Panc1 (cell line): ENCODE results near the gene MYO6. TPM values are rescaled to one million over a fixed set of nuclear protein-coding genes. Genes with fewer than 3 reads are reported as not detected.

Experiments used
- ATAC-seq: fragments of 200-7000 bp; cut with Tn5 transposase; 2 replicates; pipeline ENCODE4 v1.9.1; 2020; ENCODE audit warnings: mild to moderate bottlenecking, moderate library complexity
- BruUV-seq: library from RNA; stranded (reverse); fragments of 400-500 nt; replicated peaks from 2 replicates; lab custom pipeline; 2021; lab: Mats Ljungman, UMichigan
- CTCF ChIA-PET: fragments of 300-600 bp; sonication (Branson Sonifier 250); formaldehyde crosslinking; loops from one replicate; lab custom pipeline; 2022; ENCODE audit warnings: antibody characterized with exemption; lab: Charles Lee
- POLR2A ChIA-PET: fragments of 300-600 bp; sonication (Branson Sonifier 250); formaldehyde crosslinking; loops from one replicate; lab custom pipeline; 2022; ENCODE audit warnings: antibody characterized with exemption; lab: Charles Lee
- DNase-seq: peaks from one replicate; pipeline ENCODE4 v3.0.0-alpha.2; 2010; ENCODE audit warnings: low read depth, low spot score
- H3K27ac ChIP-seq: 2 replicates; pipeline ENCODE4 v1.5.1; 2011; ENCODE audit warnings: mild to moderate bottlenecking, low read length, inconsistent platforms
- H3K27me3 ChIP-seq: fragments of 200-500 bp; sonication (Bioruptor generic); 2 replicates; pipeline ENCODE4 v1.6.0; 2014; ENCODE audit warnings: low read length, inconsistent platforms; ENCODE audit not compliant: control insufficient read depth, insufficient read depth
- H3K36me3 ChIP-seq: fragments of 200-500 bp; sonication (Bioruptor generic); 2 replicates; pipeline ENCODE4 v1.5.1; 2014; ENCODE audit warnings: inconsistent platforms, mild to moderate bottlenecking, low read length, moderate library complexity; ENCODE audit not compliant: control insufficient read depth, insufficient read depth
- H3K4me1 ChIP-seq: 2 replicates; pipeline ENCODE4 v1.5.1; 2011; ENCODE audit warnings: inconsistent platforms, mild to moderate bottlenecking, low read length, moderate library complexity; ENCODE audit not compliant: control insufficient read depth, insufficient read depth
- H3K4me3 ChIP-seq, 2 experiments: 2 replicates each; pipeline ENCODE4 v1.5.1; 2011 to 2012; ENCODE audit warnings: low read depth in 2 of 2, low read length in 2 of 2, mild to moderate bottlenecking in 2 of 2, inconsistent platforms in 1 of 2, moderate library complexity in 1 of 2
- H3K9me3 ChIP-seq: fragments of 200-500 bp; sonication (Bioruptor generic); 2 replicates; pipeline ENCODE4 v1.5.1; 2014; ENCODE audit warnings: low read depth, mild to moderate bottlenecking, inconsistent platforms, low read length, moderate library complexity; ENCODE audit not compliant: control insufficient read depth, insufficient read depth
- CTCF ChIP-seq: fragments of 450-650 bp; IDR thresholded peaks from 2 replicates; pipeline ENCODE4 v1.5.1; 2017; ENCODE audit warnings: mild to moderate bottlenecking
- POLR2AphosphoS5 ChIP-seq: IDR thresholded peaks from 2 replicates; pipeline ENCODE4 v1.6.1; 2012; ENCODE audit warnings: mild to moderate bottlenecking, low read depth, low read length, moderate library complexity
- SIN3A ChIP-seq: IDR thresholded peaks from 2 replicates; pipeline ENCODE4 v1.6.1; 2012; ENCODE audit warnings: low read depth, mild to moderate bottlenecking, low read length, moderate library complexity, borderline replicate concordance; ENCODE audit not compliant: insufficient read depth
- TCF7L2 ChIP-seq: IDR thresholded peaks from 2 replicates; pipeline ENCODE4 v1.6.1; 2011; ENCODE audit warnings: mild to moderate bottlenecking, low read depth, low read length, inconsistent platforms
- in situ Hi-C: cut with HindIII; loops from 2 replicates; pipeline ENCODE4 v1.10.0; 2016; ENCODE audit warnings: low sequenced_read_pairs, low pct_unique_long_range_greater_than_20kb
- intact Hi-C: fragments of 100-400 bp; cut with micrococcal nuclease; formaldehyde crosslinking; loops from one replicate; pipeline ENCODE4 v1.10.0; 2022; ENCODE audit not compliant: unreplicated experiment
- total RNA-seq: library from RNA; stranded (reverse); gene quantifications from one replicate; pipeline ENCODE4 v1.2.1, GENCODE V29; 2021; ENCODE audit not compliant: unreplicated experiment
- TF ChIP-seq, protein P1 (sequence below), 2 experiments: IDR thresholded peaks; 2 replicates each; pipeline ENCODE4 v1.6.1; 2011 to 2012; ENCODE audit warnings: low read depth in 2 of 2, control low read depth in 1 of 2, low read length in 1 of 2, mild to moderate bottlenecking in 1 of 2, moderate library complexity in 1 of 2; ENCODE audit not compliant: insufficient read depth in 1 of 2

MYO6 gene
- total RNA-seq, 1 experiment from 2014 or later = 52.3 TPM

GRCh38 chr6:75788894-75789293 lies 39.9 kb downstream of the MYO6 start:
- BruUV-seq = TSS peak; percentile 21
- POLR2A ChIA-PET = interaction anchor here (0.6 kb wide), 1 partner anchor 32 kb away, joined by 3 read pairs; no protein-coding TSS in a partner anchor
- in situ Hi-C loops = no loop called here
- Histone ChIP-seq H3K9me3 (no peaks in the 10 kb centered on the region), H3K27ac (no peak overlapping the region), H3K27me3 (no peaks in the 10 kb centered on the region), H3K36me3 (no peaks in the 10 kb centered on the region), H3K4me3 (no peak overlapping the region), H3K4me1 (peaks cover 10% of the 10 kb centered on the region; the same call in 1 of the 2 replicates)
- TF ChIP-seq TCF7L2 = no peak
- TF ChIP-seq SIN3A = no peak
- TF ChIP-seq, protein P1, sequence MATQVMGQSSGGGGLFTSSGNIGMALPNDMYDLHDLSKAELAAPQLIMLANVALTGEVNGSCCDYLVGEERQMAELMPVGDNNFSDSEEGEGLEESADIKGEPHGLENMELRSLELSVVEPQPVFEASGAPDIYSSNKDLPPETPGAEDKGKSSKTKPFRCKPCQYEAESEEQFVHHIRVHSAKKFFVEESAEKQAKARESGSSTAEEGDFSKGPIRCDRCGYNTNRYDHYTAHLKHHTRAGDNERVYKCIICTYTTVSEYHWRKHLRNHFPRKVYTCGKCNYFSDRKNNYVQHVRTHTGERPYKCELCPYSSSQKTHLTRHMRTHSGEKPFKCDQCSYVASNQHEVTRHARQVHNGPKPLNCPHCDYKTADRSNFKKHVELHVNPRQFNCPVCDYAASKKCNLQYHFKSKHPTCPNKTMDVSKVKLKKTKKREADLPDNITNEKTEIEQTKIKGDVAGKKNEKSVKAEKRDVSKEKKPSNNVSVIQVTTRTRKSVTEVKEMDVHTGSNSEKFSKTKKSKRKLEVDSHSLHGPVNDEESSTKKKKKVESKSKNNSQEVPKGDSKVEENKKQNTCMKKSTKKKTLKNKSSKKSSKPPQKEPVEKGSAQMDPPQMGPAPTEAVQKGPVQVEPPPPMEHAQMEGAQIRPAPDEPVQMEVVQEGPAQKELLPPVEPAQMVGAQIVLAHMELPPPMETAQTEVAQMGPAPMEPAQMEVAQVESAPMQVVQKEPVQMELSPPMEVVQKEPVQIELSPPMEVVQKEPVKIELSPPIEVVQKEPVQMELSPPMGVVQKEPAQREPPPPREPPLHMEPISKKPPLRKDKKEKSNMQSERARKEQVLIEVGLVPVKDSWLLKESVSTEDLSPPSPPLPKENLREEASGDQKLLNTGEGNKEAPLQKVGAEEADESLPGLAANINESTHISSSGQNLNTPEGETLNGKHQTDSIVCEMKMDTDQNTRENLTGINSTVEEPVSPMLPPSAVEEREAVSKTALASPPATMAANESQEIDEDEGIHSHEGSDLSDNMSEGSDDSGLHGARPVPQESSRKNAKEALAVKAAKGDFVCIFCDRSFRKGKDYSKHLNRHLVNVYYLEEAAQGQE (IDR thresholded peaks at IDR 0.05; ENCODE audit: insufficient read depth in 1 of 2, low read depth in 2 of 2, low read length in 1 of 2) = no peak
- no peak for TF ChIP-seq POLR2AphosphoS5
- TF ChIP-seq CTCF = no peak
- ATAC-seq (no peak), DNase-seq (no peak)
- CTCF ChIA-PET = no interaction called here
- intact Hi-C loops = no loop called here

DNA sequence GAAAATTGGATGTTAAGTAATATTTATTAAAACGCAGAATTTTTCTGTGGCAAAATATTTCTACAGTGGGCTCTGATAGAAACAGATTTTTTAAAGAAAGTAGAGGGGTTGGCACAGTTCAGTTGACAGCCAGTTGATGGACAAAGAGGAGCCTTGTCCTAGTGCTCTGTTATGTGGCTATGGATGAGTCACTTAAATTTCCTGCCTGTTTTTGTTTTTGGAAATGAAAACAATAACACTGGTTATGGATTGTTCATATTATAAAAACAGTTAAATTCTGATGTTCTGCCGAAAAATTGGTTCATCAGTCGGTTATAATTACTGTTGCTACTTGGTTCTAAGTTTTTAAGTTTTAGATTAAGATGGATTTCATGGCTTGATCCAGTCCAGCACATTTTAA lies 42.8 kb downstream of the MYO6 start:
- intact Hi-C loops (no loop called here), in situ Hi-C loops (no loop called here)
- Histone ChIP-seq H3K27ac (peak overlapping the region; percentile 19; the same call in 1 of the 2 replicates), H3K4me1 (peaks cover 10% of the 10 kb centered on the region; the same call in 1 of the 2 replicates), H3K36me3 (no peaks in the 10 kb centered on the region), H3K4me3 (no peak overlapping the region), H3K27me3 (no peaks in the 10 kb centered on the region), H3K9me3 (no peaks in the 10 kb centered on the region)
- no TSS peak for BruUV-seq
- peak; percentile 89 for ATAC-seq
- TF ChIP-seq, protein P1 (IDR thresholded peaks at IDR 0.05; ENCODE audit: insufficient read depth in 1 of 2, low read depth in 2 of 2, low read length in 1 of 2) = no peak
- TF ChIP-seq TCF7L2 (no peak), CTCF (no peak), SIN3A (no peak), POLR2AphosphoS5 (no peak)
- peak; percentile 8 for DNase-seq
- ChIA-PET CTCF (no interaction called here), POLR2A (interaction anchor here (0.6 kb wide), 2 partner anchors 14 to 122 kb away, joined by 3 read pairs; no protein-coding TSS in a partner anchor)
